GM21576 (cell line): ENCODE data around the gene IGFBP6.

Source experiments
- ATAC-seq: cut with Tn5 transposase; IDR thresholded peaks from one replicate; pipeline ENCODE4 v1.9.1; 2021; ENCODE audit warnings: mild to moderate bottlenecking, moderate library complexity; ENCODE audit not compliant: unreplicated experiment

The IGFBP6 gene, protein sequence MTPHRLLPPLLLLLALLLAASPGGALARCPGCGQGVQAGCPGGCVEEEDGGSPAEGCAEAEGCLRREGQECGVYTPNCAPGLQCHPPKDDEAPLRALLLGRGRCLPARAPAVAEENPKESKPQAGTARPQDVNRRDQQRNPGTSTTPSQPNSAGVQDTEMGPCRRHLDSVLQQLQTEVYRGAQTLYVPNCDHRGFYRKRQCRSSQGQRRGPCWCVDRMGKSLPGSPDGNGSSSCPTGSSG

DNA sequence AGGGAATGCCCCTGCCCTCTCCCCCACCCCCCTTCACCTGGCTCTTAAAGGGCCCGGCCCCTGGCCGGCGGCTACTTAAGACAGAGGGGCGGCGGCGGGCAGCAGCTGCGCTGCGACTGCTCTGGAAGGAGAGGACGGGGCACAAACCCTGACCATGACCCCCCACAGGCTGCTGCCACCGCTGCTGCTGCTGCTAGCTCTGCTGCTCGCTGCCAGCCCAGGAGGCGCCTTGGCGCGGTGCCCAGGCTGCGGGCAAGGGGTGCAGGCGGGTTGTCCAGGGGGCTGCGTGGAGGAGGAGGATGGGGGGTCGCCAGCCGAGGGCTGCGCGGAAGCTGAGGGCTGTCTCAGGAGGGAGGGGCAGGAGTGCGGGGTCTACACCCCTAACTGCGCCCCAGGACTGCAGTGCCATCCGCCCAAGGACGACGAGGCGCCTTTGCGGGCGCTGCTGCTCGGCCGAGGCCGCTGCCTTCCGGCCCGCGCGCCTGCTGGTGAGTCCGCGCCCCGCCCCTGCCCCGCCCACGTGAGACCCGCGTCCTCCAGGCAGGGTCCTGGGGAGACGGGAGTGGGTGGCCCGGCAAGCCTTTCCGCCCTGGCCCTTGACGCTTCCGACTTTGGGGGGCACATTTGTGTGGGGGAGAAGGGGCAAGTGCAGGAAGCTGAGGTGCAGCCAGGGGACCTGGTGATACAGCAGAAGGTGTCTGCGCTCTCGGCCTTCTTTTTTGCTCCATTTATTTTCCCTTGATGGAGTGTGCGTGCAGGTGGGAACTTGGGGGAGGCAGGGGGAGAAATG lies at the start of gene IGFBP6:
TSS of gene IGFBP6 (plus strand) at position 104 of the 790 bp plus-strand sequence. CDS start at position 155, 51 bp downstream.
- ATAC-seq, result no peak

DNA sequence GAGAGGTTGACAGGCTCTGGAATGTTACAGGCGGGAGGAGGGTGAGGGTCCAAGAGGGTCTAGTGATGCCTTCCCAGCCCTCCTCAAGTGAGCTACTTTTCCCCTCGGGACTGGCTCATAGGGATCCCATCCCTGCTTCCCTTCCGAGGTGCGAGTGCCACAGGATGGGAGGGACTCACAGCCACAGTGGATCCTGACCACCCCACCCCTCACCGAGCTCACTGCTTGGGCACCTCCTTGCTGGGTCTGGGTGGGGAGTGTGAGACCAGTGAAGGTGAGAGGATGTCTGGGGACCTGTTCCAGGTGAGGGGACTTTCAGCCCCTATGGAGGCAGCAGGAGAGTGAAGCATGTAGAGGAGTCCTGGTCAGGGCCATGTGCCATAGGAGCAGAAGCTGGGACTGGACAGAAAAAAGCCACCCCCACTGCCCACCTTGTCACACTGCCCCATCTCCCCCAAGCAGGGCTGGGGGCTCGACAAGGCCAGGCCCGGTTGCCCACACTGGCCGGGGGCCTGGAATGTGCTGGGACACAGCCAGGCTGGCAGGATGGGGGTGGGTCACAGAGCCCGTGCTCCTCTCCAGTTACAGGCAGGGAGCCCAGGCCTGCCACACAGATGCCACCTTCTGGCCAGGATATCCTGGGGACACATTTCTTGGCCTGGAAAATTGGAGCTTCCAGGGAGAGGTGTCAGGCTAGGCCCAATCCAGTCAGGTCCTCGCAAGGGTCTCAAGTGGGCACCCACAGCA lies 49.3 kb upstream of the IGFBP6 start:
- ATAC-seq, result no peak

DNA sequence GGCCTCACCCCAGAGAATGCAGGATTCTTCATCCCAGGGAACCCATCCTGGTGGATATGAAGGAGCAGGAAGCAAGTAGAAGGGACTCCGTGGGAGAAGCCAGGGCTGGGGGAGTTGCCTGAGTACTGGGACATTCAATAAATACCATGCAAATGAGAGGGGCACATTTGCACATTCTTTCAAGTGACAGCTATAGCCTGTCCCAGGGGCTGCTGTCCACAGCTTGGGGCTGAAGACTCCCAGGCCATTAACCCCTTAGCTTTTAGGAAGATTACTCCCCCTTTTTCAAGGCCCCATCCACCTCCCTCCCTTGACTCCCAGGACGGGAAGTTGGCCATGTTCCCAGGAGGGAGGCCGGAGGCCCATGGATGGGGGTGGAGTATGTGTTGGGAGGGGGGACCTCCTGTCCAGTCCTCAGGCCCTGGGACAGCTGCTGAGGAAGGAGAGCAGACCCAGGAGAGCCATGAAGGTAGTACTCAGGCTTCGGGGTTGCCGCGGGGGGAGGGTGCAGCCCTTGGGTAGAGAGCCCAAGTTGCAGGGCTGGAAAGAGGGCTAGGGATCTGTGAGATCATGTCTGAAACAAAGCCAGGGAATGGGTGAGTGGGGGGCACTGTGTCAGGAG lies 48.6 kb upstream of the IGFBP6 start:
- ATAC-seq, result no peak

DNA sequence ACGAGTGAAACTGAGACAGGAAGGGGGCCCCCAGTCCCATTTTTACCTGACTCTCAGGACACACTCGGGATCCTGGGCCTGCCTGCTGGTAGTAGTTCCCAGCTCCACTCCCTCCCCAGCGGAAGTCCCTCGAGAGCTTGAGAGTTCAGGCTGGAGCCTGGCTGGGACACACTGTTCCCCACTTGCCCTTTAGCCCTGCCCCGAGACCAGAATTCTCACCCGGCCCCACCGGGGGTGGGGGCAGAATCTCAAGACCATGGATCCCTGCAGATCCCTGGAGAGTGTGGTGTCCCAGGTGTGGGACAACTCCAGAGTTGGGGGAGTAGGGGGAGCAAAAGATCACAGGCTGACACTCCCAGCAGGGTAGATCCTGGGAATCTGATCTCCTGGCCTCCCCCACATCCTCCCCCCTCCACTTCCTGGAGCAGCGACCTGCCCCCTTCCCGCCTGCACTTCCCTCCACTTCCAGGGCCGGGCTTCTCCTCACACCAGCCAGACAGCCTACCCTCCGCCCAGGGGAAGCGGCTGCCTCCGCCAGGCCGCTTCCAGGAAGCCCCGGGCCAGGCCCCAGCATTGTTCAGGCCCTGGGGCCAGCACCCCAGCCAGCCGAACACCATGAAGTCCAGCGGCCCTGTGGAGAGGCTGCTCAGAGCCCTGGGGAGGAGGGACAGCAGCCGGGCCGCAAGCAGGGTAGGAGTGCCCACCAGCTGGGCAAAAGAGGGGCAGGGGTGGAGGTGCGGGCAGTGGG lies 47.7 kb upstream of the IGFBP6 start, which contains the start of gene TNS2:
TSS of gene TNS2 (plus strand) at position 495 of the 748 bp plus-strand sequence. CDS start at position 616, 121 bp downstream.
- no peak for ATAC-seq

DNA sequence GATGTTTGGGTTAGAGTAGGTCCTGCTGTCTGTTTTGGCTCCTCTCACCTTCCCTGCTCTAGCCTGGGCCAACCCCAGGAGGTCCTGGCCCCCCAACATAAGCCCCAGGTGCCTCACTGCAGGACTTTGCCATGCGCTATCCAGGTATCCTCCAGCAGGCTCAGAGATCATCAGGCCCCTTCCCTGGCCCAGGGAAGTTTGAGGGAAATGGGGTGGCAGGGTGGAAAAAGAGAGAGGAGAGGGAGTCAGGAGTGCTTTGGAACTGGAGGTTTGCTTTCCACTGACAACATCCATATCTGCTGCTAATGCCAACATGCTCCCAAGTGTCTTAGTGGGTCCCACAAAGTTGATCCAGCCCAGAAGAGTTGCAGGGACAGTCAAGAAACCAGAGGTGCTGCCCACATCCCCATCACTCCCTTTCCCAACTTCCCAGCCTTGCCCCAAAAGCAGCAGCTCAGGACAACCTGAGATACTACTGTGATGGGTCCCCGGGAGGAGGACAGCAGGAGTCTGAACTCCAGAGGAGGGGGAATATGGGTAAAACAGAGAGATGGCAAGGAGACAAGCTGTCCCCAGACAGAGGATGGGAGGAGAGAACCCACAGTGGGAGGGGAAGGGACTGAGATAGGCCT lies 46.9 kb upstream of the IGFBP6 start:
- ATAC-seq, result no peak

DNA sequence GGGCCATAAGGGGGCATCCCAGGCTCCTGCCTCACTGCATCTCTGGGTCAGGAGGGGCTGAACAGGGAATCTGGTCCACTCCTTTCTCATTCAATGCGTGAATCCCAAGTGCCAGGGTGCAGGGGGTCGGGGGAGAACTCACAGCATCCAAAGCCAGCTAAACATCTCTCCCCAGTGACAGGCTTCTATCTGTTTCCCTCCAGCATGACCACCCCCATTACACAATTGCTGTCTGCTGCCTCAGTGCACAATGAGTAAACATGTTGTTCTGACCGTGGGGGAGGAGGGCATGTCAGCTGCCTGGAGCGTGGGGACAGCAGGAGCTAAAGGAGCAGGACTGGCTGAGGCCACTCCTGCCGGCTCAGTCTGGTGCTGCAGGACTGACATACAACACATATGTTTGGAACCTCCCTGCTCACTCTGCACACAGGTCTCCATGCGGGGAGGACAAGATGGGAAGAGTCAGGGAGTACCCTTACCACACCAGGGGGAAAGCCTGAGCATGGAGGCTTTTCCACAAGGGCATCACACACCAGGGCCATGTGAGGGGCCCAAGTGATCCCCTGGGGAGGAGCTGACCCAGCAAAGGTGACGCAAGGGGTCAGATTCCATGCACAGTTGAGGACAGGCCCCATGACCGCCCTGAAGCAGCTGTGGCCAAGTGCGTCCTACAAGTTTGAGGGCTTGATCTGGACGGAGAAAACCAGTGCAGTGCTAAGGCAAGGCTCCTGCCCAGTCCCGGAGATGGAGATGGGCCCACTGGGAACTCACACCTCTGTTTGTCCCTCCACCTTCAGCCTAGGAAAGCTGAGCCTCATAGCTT lies 46.2 kb upstream of the IGFBP6 start:
- ATAC-seq, result no peak

DNA sequence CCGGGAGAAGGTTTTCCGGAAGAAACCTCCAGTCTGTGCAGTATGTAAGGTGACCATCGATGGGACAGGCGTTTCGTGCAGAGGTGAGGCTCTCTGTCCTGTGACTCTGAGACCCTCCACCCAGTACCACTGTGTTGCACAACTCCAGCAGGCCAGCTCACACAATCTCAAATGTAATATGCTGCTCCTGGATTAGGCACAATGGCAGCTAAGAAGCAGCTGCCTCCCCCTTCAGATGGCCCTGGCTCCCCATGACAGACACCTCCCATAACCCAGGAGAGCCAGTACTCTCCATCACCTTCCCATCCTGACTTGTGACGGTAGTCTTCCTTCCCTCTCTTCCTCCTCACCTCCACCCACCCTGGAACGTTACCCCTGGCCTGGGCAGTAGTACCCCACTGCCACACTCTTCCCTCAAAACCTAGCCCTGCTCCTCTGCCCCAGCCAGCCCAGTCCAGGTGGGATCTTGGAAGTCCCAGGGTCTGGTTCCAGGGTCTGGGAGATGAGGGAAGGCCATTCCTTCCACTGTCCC lies 45.5 kb upstream of the IGFBP6 start:
- no peak for ATAC-seq

DNA sequence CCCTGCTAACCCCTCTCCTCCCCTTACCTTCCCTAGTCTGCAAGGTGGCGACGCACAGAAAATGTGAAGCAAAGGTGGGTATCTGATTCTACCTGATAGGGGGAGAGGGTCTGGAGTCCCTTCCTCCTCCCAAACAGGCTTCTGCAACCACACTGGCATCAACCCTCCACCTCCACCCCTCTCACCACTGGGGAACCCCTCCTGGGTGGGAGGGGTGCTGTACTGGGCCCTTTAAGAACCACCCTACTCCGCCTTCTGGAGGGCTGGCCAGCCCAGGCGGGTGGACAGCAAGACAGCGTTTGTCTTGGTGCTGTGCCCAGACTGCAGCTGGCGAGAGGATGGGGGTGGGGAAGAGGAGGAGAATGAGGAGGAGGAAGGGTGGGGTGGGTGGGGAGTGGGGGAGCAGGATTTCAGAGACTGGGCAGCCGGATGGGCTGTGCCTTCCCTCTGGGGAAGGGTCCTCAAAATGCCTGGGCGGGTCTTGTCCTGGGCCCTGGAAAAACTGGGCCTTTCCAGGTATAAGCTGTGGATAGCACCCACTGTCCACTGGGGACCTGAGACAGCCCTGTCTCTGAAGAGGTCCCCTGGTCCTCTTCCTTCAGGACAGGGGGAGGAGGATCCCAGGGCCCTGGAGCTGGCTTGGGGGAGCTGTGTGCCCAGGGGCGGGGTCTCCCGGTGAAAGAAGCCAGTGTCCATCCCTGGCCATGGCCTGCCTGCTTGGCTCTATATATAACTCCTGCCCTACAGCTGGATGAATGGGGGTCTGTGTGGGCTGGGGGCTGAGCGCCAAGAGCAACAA lies 44.8 kb upstream of the IGFBP6 start:
- no peak for ATAC-seq

DNA sequence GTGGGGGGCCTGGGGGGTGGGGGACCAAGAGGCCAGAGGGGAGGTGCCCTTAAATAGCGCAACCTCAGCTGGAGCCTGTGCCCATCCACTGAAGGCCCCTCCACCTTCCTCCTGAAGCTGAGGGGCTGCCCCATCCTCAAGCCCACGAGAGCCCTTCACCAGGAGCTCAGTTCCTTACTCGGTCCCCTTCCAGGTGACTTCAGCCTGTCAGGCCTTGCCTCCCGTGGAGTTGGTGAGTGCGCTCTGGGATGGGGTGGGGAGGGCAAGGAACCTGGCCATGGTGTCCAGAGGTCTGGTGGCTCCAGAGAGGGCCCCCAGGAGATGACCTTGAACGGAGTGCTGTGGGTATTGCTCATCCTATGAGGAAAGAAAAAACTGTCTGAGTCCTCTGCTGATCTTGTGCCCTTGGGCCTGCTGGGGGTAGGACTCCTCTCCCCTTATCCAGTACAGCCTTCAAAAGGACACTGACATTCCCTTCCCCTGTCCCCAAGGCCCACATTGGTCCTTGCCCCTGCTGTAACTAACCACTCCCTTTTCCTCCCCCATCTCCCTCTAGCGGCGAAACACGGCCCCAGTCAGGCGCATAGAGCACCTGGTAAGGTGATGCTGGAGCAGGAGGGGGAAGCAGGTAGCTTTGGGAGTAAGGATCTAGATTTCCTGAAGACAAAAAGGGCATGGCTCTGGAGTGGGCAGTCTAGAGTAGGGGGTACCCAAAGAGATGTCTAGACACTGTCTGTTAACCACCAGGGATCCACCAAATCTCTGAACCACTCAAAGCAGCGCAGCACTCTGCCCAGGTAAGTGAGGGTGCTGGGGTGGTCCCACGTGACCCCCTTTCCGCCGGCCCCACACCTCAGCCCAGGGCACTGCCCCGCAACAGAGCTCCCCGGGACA lies 44.0 kb upstream of the IGFBP6 start:
- peak; percentile 15 for ATAC-seq

DNA sequence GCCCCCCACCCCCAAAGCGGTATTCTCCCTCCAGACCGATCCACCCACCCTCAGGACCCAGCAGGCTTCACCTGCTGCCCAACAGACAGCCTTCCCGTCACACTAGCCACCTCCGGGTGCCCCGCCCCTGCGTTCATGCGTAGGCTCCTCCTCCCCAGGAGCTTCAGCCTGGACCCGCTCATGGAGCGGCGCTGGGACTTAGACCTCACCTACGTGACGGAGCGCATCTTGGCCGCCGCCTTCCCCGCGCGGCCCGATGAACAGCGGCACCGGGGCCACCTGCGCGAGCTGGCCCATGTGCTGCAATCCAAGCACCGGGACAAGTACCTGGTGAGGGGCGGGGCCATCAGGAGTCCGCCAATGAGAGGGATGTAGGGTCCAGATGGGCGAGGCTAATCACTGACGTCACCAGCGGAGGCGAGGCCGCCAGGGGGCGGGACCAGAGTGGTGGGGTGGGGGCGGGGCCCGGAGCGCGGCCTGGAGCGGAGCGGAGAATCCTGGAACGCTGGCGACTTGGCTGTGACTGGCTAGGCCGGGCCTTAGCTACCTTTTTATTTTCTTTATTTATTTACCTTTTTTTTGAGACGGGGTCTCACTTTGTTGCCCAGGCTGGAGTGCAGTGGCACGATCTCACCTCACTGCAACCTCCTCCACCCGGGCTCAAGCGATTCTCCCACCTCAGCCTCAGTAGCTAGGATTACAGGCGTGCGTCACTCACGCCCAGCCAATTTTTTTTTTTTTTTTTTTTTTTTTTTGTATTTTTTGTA lies 43.2 kb upstream of the IGFBP6 start:
- peak; percentile 91 for ATAC-seq

DNA sequence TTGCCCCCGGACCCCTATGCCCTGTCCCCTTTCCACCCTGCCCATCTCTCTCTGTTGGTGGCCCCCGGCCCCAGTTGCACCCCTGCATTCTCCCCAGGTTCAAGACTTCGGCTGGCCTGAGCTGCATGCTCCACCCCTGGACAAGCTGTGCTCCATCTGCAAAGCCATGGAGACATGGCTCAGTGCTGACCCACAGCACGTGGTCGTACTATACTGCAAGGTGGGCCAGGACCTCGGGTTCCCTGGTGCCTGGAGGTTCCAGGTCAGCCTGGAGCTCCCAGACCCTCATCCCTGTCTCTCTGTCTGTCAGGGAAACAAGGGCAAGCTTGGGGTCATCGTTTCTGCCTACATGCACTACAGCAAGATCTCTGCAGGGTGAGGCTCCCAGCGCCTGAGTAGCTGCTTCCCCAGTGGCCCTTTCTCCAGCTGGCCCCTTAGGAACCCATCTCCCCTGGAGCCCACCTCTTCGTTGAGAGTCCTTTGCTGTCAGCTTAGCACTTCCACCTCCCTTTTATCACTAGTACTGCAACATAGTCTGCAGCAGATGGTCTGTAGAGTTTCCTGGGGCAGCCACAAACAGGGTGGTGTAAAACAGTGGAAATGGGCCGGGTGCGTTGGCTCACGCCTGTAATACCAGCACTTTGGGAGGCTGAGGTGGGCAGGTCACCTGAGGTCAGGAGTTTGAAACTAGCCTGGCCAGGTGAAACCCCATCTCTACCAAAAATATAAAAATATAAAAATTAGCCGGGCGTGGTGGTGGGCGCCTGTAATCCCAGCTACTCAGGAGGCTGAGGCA lies 41.8 kb upstream of the IGFBP6 start:
- ATAC-seq, result no peak

DNA sequence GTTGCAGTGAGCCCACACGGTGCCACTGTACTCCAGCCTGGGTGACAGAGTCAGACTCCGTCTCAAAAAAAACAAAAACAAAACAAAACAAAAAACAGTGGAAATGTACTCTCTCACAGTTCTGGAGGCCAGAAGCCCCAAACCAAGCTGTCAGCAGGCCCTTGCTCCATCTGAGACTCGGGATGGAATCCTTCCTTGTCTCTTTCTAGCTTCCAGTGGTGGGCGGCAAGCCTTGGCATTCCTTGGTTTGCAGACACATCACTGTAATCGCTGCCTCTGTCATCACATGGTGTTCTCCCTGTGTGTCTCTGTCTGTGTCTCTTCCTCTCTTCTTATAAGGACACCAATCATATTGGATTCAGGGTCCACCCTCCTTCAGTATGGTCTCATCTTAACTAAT lies 41.2 kb upstream of the IGFBP6 start:
- ATAC-seq, result no peak

DNA sequence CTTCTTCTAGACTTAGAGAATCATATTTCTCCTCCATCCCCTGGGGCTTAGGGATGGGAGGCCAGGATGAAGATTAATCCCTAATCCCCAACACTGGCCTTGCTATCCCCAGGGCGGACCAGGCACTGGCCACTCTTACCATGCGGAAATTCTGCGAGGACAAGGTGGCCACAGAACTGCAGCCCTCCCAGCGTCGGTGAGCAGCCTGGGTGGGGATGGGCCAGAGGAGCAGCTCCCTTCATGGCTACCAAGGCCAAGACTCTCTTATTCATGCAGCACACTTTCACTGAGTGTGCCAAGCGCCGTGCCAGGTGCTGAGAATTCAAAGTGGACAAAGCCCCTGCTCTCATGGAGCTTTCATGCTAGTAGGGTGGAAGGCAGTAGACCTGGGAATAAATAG lies 40.6 kb upstream of the IGFBP6 start:
- ATAC-seq, result no peak

DNA sequence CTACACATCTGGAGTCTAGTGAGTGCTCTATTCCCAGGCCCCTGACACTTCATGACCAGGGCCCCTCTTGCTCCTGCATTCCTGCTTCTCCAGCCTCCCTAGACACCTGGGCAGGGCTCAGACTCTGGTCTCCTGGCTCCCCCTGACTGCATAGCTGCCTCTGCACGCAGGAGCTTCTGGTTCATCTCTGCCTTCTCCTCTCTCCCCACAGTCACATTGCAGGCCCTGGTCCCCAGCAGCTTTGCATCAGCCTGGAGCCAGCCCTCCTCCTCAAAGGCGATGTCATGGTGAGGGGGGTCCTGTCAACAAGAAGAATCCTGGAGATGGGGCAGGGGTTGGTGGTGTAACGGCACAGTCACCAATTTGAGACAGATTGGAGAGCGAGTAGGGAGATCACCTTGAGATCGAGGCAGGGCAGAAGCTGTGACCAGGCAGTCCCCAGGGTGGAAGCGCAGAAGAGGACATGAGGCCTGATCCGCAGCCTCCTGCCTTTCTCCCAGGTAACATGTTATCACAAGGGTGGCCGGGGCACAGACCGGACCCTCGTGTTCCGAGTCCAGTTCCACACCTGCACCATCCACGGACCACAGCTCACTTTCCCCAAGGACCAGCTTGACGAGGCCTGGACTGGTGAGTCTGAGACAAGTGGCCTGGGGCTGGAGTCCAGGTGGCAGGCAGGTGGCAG lies 39.5 kb upstream of the IGFBP6 start:
- ATAC-seq, result no peak
